Heart left ventricle (tissue), 13 donors: ENCODE results near the gene ACSBG1.

Experiments
- POLR2A ChIP-seq, 2 donors: fragments of 450-650 bp; IDR thresholded peaks; one replicate each; pipeline ENCODE4 v1.6.1; 2017; ENCODE audit warnings: antibody characterized with exemption in 2 of 2, mild to moderate bottlenecking in 2 of 2, moderate library complexity in 2 of 2
- TF ChIP-seq, protein P1 (sequence below), 12 donors: fragments of 200-600 bp; sonication (generic) in 4 of 12; IDR thresholded peaks; one replicate each; pipeline versions ENCODE4 v1.5.0 to v1.8.0; 2018 to 2022; ENCODE audit warnings: antibody characterized with exemption in 12 of 12, mild to moderate bottlenecking in 5 of 12
- donor health status: ischemic (EF 13 %, LVEDD 7.1; RV severe dilation, severe dysfunction).
- donor health status: DM: no; HTN: yes; CAD: no.
- donor health status: DM: no; HTN: no; CAD: no.
- donor health status: ischemic (EF 25% LVEDD 6.9; RV normal size, moderate dysfunction).
- donor health status: ischemic (EF 25% LVEDD 5.7; RV mildly dilated, moderate dysfunction).
- donor health status: ischemic (EF 35%, LVEDD 5.7; RV mildly dilated, moderate dysfunction).
- donor health status: nonischemic (EF 11% LVEDD 7.7; RV severe dilation, severe dysfunction).
- donor health status: DM: yes; HTN: yes; CAD: no.
- donor health status: PGD.
- donor health status: ischemic (EF 29% LVEDD 5.4; RV normal size, mild dysfunction).
- donor health status: nonischemic (EF 23%, LVEDD 6.1; RV moderate dilation, normal function).

- no peak for TF ChIP-seq POLR2A (IDR thresholded peaks at IDR 0.05)
- TF ChIP-seq, protein P1, sequence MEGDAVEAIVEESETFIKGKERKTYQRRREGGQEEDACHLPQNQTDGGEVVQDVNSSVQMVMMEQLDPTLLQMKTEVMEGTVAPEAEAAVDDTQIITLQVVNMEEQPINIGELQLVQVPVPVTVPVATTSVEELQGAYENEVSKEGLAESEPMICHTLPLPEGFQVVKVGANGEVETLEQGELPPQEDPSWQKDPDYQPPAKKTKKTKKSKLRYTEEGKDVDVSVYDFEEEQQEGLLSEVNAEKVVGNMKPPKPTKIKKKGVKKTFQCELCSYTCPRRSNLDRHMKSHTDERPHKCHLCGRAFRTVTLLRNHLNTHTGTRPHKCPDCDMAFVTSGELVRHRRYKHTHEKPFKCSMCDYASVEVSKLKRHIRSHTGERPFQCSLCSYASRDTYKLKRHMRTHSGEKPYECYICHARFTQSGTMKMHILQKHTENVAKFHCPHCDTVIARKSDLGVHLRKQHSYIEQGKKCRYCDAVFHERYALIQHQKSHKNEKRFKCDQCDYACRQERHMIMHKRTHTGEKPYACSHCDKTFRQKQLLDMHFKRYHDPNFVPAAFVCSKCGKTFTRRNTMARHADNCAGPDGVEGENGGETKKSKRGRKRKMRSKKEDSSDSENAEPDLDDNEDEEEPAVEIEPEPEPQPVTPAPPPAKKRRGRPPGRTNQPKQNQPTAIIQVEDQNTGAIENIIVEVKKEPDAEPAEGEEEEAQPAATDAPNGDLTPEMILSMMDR (IDR thresholded peaks at IDR 0.05): no peak
These were observed 9.7 kb upstream of the ACSBG1 start for GRCh38 chr15:78244101-78244500.
